Measurements from ENCODE around the gene SRXN1. TPM values are rescaled to one million over a fixed set of nuclear protein-coding genes. Genes with fewer than 3 reads are reported as not detected.

The SRXN1 gene
- total and polyA plus RNA-seq, 12 donors: 11.9 to 42.0 (median 30.9) TPM

- Histone ChIP-seq H3K27ac (no peak overlapping the region), H3K9me3 (peaks cover 0 to 4% (median 0%) of the 10 kb centered on the region in 11 donors), H3K4me1 (no peaks in the 10 kb centered on the region), H3K27me3 (peaks cover 0 to 34% (median 11%) of the 10 kb centered on the region in 7 donors), H3K4me3 (no peak overlapping the region), H3K36me3 (no peaks in the 10 kb centered on the region)
- no peak for TF ChIP-seq CTCF (IDR thresholded peaks at IDR 0.05)
- WGBS, 2 donors: 69 to 71% methylated on average over 9 of the region's 9 CpGs
- DNase-seq: no peak
- intact Hi-C loops (cut with DNase I): no loop called here
- no peak for ATAC-seq
Measured at GRCh38 chr20:687468-688203, 34.6 kb upstream of the SRXN1 start.

- Histone ChIP-seq H3K27ac (no peak overlapping the region), H3K4me3 (no peak overlapping the region), H3K4me1 (no peaks in the 10 kb centered on the region), H3K27me3 (peaks cover 0 to 53% (median 33%) of the 10 kb centered on the region in 7 donors), H3K9me3 (no peaks in the 10 kb centered on the region), H3K36me3 (no peaks in the 10 kb centered on the region)
- intact Hi-C loops (cut with DNase I): no loop called here
- 61 to 74% methylated on average over 4 of the region's 4 CpGs for WGBS, 2 donors
- no peak for DNase-seq
- no peak for TF ChIP-seq CTCF (IDR thresholded peaks at IDR 0.05)
- no peak for ATAC-seq
Measured at GRCh38 chr20:684676-685319, 31.8 kb upstream of the SRXN1 start.

- Histone ChIP-seq H3K9me3 (no peaks in the 10 kb centered on the region), H3K4me3 (no peak overlapping the region), H3K27me3 (peaks cover 0 to 71% (median 37%) of the 10 kb centered on the region in 7 donors), H3K4me1 (peaks cover 0 to 2% (median 0%) of the 10 kb centered on the region in 9 donors), H3K27ac (no peak overlapping the region), H3K36me3 (no peaks in the 10 kb centered on the region)
- intact Hi-C loops (cut with DNase I): no loop called here
- TF ChIP-seq CTCF (IDR thresholded peaks at IDR 0.05): no peak
- DNase-seq (no peak), ATAC-seq (no peak)
- 58 to 79% methylated on average over 1 of the region's 1 CpG for WGBS, 2 donors
Measured at GRCh38 chr20:682123-682522, 29.1 kb upstream of the SRXN1 start.

- intact Hi-C loops (cut with DNase I): no loop called here
- Histone ChIP-seq H3K36me3 (no peaks in the 10 kb centered on the region), H3K9me3 (no peaks in the 10 kb centered on the region), H3K4me3 (no peak overlapping the region), H3K27ac (no peak overlapping the region), H3K4me1 (peaks cover 2 to 16% (median 13%) of the 10 kb centered on the region in 9 donors), H3K27me3 (peaks cover 0 to 80% (median 51%) of the 10 kb centered on the region in 7 donors)
- no peak for ATAC-seq
- no peak for TF ChIP-seq CTCF (IDR thresholded peaks at IDR 0.05)
- WGBS, 2 donors: 82% methylated on average over 2 of the region's 2 CpGs
- no peak for DNase-seq
Measured at GRCh38 chr20:680638-681187, 27.7 kb upstream of the SRXN1 start.

Measured in heart right ventricle (tissue), 16 donors.